GM21529 (cell line): Measurements from ENCODE around the gene MEGF9.
A peak's percentile ranks its signal among the peaks of the same experiment; 100 is the strongest.
"Not testable (repeated sequence)": the region's sequence is repeated elsewhere in the genome, so short reads cannot be mapped to it uniquely, and the experiment has no call there.

Experiments used
- ATAC-seq: cut with Tn5 transposase; IDR thresholded peaks from one replicate; pipeline ENCODE4 v1.9.1; 2021; ENCODE audit not compliant: unreplicated experiment

MEGF9 gene

DNA sequence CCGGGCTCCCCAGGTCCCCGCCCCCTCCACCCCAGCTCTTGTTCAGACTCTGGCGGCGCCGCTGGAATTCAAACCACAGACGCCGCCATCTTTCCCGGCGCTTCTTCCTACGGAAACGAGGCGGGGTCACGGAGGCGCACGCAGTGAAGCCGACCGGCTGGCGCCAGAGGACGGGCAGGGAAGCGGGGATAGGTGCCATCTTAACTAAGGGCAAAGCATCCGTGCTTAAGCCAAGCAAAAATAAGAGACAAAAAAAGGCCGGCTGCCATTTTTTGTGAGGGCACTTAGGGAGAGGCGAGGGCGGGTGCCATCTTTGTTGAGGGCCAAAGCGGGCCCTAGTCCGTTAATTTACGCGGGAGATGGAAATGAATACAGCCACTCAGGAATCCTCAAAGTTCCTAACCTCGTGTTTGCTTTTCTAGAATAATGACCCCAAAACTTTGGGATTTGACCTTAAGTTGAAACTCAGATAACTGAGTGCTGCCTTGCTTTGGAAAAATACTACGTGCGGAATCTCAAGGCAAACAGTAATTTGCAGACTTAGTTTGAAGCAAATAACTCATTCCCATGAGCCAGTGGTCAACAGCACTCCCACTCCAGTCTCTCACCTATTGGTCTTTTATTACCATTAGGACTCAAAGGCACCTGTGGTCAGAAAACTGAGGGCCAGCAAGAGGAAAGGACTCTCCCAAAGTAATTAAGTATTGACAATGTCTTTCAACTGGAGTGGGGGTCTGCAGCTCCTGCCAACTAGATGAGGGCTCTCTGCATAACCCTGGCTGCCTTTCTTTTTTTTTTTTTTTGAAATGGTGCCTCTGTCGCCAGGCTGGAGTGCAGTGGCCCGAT lies 134.0 kb downstream of the MEGF9 start, which contains the start of gene CDK5RAP2:
TSS of gene CDK5RAP2 (minus strand) at position 117 of the 846 bp plus-strand sequence. CDS start 189 bp downstream, outside the sequence.
- peak; percentile 97 for ATAC-seq

DNA sequence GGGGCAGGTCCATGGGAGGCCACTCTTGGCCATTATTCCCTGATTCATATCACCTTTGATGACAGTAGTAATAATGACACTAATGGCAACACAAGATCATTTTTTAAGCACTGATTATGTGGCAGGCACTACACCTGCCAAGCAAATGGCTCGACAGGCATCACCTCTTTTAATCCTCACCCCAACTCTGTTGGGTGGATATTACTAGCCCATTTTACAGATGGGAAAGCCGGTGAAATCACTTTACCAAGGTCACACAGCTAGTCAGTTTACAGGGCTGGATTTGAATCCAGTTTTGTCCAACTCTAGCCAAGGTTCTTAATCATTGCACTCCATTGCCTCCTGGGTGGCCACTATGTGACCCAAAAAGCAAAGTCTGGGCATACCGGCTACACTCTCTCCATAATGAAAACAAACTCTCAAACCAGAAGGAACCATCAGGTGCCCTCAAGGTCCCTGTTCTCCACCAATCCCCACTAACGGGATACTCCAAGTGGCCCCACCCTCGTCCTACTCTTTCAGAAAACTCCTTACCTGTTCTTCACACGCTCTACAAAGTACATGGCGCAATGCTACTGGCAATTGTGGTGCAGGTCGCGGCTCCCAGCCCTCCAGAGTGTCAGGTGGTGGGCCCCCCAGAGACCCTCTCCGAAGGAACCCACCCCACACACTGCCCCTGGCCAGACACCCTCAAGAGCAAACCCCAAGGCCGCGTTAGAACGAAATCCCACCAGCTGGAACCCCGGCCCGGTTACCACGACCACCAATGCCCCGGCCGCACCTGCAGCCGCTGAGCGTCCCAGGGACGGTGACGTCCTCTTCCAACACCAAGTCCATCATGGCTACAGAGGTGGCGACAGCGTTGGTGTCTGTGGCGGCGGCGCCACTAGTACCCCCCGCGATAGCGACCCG lies 134.9 kb downstream of the MEGF9 start:
- ATAC-seq = peak; percentile 39

DNA sequence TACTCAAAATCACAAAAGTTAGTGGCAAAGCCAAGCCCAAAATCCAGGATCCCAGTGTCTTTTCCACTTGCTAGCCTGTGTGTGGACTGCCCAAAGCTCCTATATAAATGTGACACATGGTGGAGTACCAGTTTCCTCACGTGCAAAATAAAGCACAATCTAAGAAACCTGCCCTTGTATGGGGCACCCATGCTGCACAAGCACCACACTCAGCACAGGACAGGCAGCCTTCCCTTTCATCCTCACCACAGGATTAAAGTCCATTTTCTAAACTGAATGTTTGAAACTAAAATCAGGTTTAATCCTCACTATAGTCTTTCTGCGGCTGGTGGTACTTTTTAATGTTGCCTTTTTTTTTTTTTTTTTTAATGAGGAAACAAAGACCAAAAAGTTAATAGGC lies 139.8 kb downstream of the MEGF9 start:
- no peak for ATAC-seq

DNA sequence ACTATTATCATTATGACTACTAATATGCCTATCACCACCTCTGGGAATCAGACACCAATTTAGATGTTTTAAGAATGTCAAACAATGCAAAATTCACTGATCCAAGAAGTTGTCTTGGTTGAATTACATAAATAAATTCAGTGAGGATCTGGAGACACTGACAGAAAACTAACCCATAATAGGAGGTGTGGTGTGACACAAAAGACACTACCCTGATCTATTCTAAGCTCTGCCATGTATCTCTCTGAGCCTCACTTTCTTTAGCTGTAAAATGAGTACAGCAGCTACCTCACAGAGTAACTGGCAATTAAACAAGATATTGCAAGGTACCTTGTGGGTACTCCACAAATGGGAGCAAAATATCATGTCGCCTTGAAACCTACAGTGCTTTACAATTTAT lies 141.8 kb downstream of the MEGF9 start:
- ATAC-seq = no peak

DNA sequence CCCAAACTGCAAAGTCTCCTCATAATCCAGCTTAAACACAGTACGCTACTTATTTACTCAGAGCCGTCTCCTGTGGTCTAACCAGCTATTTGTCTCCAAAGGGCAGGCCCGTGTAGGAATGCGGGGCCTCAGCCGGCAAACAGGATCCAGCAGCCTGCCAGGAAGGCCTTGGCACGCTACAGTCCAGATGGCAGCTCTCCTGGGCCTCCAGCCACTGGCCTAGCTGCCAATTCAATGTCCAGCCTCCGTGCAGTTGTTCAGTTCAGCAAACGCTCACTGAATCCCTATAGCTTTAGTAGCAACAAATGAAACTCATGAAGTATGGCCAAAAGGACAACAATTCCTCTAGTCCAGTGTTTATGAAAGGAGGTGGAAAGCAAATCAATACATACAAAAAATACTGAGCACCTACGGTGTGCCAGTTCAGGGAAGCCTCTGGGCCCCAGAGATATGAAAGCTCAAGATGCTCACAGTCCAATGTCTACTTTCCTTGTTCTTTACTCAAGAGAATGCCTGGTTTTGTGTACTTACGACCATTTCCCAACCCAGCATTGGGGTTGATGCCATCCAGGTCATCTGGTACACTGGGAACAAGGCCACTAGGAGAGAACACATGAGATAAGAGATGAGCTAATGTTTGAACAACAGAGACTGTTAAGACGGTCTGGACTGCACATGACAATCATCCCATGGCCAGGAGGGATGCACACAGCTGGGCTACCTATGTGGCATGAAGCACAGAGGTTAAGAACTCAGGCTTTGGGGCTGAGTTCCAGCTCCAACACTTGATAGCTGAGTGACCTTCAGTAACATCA lies 142.6 kb downstream of the MEGF9 start:
- ATAC-seq = no peak

DNA sequence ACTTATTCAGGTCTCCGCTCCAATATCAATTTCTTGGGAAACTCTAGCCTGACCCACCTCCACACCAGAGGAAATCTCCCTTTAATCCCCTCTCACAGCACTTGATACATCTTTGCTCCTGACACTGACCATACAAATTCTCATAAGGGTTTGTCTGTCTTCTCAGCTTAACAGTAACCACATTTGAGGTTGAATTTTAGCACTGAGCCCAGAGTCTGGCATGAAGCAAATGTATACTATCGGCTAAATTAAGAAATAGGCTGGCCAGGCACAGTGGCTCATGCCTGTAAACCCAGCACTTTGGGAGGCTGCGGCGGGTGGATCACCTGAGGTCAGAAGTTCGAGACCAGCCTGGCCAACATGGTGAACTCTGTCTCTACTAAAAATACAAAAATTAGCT lies 144.0 kb downstream of the MEGF9 start:
- ATAC-seq = no peak

DNA sequence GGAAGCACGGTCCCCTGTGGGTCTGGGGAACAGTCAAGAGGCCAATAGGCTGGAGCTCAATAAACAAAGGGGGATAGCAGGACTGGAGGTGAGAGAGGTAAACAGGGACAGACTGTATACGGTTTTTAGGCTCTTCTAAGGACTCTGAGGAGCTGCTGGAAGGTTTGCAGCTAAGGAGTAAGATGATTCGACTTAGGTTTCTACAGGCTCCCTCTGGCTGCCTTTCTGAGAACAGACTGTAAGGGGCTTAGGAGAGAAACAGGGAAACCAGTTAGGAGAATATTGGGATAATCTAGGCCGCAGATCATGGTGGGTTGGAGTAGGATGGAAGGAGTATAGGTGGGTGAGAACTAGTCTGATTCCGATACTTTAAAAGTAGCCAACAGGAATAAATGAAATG lies 144.7 kb downstream of the MEGF9 start:
- no peak for ATAC-seq

DNA sequence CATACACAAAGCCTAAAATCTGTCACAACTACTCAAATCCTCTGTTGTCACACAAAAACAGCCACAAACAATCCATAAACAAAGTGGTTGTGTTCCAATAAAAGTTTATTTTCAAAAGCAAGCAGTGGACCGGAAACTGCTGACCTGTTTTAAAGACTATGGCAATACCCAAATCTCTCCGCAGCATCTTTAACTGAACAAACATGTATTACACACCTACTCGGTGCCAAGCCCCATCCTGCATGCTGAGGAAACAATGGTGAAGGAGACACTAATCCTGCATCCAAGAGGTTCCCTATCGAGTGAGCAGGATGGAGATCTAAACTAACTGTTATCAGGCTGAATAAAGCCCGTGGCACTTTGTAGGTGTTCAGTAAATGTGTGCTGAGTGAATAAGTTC lies 145.5 kb downstream of the MEGF9 start:
- ATAC-seq = no peak

DNA sequence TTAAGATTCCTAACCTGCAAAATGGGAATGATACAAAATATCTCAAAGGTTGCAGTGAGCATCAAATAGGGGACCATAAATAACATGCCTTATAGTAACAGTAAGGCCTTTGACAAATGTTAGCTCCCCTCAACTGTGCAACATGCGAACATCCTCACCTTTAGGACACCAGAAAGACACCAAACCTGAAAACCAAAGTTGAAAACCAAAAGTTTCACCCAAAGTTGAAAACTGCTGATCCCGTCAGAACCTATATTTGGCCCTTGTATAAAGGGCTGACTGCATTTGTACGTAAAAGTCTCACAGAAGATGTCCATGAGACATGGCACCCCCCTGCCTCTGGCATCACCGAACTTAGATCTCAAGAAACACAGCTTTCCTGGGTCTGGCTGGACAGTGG lies 146.4 kb downstream of the MEGF9 start:
- ATAC-seq = no peak

DNA sequence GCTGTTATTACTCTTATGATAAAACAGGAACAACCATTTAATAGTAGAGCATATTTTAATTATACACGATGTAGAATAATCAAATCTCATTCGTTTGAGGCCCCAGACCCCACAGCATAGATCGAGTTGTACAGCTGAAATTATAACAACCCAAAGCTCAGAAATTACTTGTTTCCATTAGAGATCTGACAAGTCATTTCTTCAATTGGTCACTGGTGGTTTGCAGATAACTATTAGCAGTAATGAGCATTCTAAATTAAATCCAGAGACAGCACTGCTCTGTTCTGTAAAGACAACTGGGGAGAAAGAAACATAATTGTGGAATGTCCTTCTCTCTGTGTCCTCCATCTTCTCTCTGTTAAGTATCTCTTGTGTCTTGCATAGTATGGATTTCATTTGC lies 147.2 kb downstream of the MEGF9 start:
- ATAC-seq = no peak

DNA sequence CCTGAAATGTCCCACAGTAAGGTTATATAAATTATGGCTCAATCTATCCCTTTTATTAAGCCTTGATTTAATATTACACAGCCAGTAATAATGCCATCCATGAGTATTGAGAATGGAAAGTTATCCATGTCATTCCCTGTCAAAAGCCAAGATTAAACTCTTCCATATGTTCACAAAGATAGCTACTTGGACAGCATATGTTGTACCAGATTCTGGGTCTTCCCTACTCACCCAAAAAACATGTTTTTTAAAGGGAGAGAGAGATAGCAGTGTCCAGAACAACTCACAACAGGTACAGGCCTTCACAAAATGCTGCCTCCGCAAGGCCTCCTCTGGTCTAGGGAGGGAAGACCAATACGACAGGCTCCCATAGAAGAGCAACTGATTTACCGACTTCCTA lies 149.7 kb downstream of the MEGF9 start:
- no peak for ATAC-seq

DNA sequence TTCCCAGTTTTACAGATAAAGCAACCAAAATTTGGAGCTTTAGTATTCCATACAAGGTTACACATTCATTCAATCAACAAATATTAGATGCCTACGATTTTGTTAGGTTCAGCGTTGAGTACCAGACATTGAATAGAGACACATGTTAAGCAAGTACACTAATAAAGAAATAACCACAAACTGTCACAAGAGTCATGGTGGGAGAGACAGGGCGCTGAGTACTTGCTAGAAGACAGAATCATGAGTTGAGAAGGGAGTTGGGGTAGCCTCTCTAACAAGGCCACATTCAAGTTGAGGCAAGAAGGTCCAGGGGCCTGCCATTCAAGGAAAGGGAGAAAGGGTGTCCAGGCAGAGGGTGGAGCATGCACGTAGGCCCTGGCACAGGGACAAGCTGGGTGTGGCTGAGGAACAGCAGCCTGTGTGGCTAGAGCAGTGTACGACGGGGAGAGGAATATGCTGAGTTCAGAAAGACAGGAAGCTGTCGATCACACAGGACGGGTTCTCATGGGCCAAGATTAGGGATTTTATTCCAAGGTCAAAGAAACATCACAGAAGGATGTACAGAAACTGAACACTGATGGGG lies 151.3 kb downstream of the MEGF9 start:
- ATAC-seq = no peak

DNA sequence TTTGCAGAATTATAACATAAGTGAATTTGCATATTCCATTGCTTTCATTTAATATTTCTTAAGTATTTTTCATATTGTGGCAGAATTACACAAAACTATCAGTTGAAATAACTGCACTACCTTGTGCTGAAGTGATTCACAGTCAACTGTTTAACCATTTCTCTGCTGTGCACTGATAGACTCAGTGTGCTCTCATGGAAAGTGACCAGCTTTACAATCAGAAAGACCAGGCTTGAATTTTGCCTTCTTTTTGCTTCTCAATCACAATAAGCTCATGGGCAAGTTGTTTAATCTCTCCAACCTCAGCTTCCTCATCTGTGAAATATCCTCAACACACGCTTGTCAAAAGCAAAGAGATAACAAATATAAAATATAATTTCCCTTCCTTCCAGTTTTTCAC lies 152.6 kb downstream of the MEGF9 start:
- ATAC-seq = no peak

DNA sequence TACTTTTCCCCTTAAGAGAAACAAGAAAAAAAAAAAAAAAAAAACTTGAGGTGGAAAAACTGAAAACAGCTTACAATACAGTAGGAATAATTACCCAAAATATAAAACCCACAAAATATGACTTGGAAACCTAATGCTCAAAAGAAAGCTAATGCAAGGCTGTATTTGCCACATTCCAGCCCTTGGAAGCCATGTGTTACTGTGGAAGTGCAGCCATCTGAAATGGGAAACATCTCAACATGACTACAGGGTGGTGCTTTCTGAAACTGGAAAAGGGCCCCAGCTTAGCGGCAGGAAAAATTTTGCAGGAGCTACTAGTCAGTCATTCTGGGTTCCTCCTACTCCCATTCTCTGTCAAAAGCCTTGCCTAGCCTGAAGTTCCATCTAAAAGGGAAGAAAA lies 154.7 kb downstream of the MEGF9 start:
- ATAC-seq = no peak

DNA sequence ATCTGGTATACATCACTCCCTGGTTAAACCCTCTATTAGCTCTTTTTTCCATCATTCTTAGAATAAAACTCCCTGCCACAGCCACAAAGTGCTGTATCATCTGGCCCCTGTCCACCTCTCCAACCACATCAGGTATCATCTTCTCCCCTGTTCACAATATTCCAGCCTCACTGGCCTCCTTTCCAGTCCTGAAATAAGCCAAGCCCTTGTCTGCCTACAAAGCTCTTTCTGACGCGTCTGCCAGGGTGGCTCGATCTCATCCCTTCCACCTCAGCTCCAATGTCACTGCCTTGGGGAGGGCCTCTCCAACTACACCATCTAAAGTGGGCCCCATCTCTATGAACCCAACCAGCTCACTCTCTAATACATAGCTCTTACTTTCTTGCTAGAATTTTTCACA lies 155.8 kb downstream of the MEGF9 start:
- ATAC-seq = no peak

DNA sequence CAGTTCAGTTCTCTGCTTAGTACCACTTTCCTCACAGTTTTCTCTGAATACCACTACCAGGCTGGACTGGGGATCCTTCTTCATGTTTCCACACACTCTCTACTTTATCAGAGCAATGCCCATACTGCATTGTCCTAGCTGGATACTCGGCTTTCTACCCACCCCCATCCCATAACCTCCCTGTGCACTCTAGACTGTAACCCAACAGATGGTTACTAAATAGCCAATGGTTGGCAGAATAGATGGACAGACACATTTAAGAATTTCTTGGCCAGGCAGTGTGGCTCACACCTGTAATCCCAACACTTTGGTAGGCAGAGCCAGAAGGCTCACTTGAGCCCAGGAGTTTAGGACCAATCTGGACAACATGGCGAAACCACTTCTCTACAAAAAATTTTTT lies 157.1 kb downstream of the MEGF9 start:
- ATAC-seq = no peak

DNA sequence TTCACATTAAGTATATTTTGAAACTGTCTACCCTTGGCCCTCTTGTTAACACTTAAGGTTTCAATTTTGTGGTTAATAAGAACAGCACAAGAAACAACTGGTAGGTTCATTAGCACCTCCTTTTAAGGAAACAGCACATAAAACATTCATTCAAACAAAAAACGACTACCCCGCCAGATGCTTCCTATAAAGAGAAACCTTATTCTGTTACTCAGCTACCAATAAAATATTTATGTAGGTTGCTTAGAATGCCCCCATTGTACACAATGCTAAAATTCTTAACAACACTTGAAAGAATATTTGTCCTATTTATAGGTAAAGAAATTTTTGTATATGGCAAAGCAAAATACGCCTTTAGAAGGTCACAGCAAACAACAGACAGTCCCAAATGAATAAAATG lies 157.5 kb downstream of the MEGF9 start:
- no peak for ATAC-seq

DNA sequence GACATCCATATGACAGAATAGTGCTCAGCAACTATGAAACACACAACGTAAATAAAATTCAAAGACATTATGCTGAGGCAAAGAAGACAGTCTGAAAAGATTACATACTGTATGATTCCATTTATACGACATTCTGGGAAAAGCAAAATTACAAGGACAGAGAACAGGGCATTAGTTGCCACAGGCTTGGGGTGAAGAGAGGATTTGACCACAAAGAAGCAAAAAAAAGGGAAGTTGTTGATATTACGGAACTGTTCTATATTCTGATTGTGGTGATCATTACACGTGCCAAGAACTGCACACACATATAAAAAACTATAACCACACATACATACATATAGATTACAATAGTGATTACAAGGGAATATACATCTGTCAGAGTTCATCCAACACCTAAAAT lies 158.4 kb downstream of the MEGF9 start:
- ATAC-seq = no peak

DNA sequence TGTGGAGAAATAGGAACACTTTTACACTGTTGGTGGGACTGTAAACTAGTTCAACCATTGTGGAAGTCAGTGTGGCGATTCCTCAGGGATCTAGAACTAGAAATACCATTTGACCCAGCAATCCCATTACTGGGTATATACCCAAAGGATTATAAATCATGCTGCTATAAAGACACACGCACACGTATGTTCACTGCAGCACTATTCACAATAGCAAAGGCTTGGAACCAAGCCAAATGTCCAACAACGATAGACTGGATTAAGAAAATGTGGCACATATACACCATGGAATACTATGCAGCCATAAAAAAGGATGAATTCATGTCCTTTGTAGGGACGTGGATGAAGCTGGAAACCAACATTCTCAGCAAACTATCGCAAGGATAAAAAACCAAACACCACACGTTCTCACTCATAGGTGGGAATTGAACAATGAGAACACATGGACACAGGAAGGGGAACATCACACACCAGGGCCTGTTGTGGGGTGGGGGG lies 162.0 kb downstream of the MEGF9 start:
- not testable (repeated sequence) for ATAC-seq
